Spleen (tissue), 11 donors: ENCODE measurements around the gene C10orf143. TPM values are rescaled to one million over a fixed set of nuclear protein-coding genes. Genes with fewer than 3 reads are reported as not detected.
A peak's percentile ranks its signal among the peaks of the same experiment; 100 is the strongest.

Experiments used
- DNase-seq: peaks from one replicate; pipeline ENCODE4 v3.0.0-alpha.2; 2020
- H3K27ac ChIP-seq, 8 donors: fragments of 200-600 bp; sonication (generic) in 7 of 8; 1 replicate in 4 of 8; 2 replicates in 4 of 8; pipeline versions ENCODE4 v1.5.0 to v1.8.0; 2016 to 2021; ENCODE audit warnings: inconsistent platforms in 4 of 8, mild to moderate bottlenecking in 4 of 8, moderate library complexity in 1 of 8
- H3K27me3 ChIP-seq, 7 donors: fragments of 200-600 bp; sonication (generic) in 6 of 7; replicated peaks in 1 of 7; 1 replicate in 4 of 7; 2 replicates in 3 of 7; pipeline versions ENCODE4 v1.5.0 to v1.8.0; 2016 to 2021; ENCODE audit warnings: inconsistent platforms in 3 of 7, mild to moderate bottlenecking in 1 of 7
- H3K36me3 ChIP-seq, 6 donors: fragments of 200-600 bp; sonication (generic) in 5 of 6; 1 replicate in 4 of 6; 2 replicates in 2 of 6; pipeline versions ENCODE4 v1.5.0 to v1.8.0; 2016 to 2021; ENCODE audit warnings: inconsistent platforms in 2 of 6
- H3K4me1 ChIP-seq, 6 donors: fragments of 200-600 bp; sonication (generic) in 5 of 6; 1 replicate in 3 of 6; 2 replicates in 3 of 6; pipeline versions ENCODE4 v1.5.0 to v1.8.0; 2016 to 2021; ENCODE audit warnings: inconsistent platforms in 3 of 6
- H3K4me3 ChIP-seq, 8 donors: fragments of 200-600 bp; sonication (generic) in 7 of 8; 1 replicate in 4 of 8; 2 replicates in 4 of 8; pipeline versions ENCODE4 v1.5.0 to v1.8.0; 2016 to 2021; ENCODE audit warnings: inconsistent platforms in 4 of 8, mild to moderate bottlenecking in 4 of 8, moderate library complexity in 2 of 8
- H3K9me3 ChIP-seq, 8 donors: fragments of 200-600 bp; sonication (generic) in 7 of 8; 1 replicate in 4 of 8; 2 replicates in 4 of 8; pipeline versions ENCODE4 v1.5.0 to v1.8.0; 2016 to 2021; ENCODE audit warnings: inconsistent platforms in 4 of 8
- CTCF ChIP-seq, 11 experiments: fragments of 200-600 bp in 7 of 11; fragments of 450-650 bp in 4 of 11; sonication (generic) in 4 of 11; IDR thresholded peaks in 8 of 11; conservative IDR thresholded peaks in 3 of 11; 1 replicate in 7 of 11; 2 replicates in 4 of 11; pipeline versions ENCODE4 v1.4.0 to v1.8.0; 2016 to 2021; ENCODE audit warnings: antibody characterized with exemption in 11 of 11, inconsistent platforms in 4 of 11, mild to moderate bottlenecking in 1 of 11
- POLR2A ChIP-seq, 3 donors: fragments of 450-650 bp; IDR thresholded peaks; one replicate each; pipeline ENCODE4 v1.5.1; 2017; ENCODE audit warnings: antibody characterized with exemption in 3 of 3, mild to moderate bottlenecking in 1 of 3
- POLR2AphosphoS5 ChIP-seq, 3 donors: sonication (generic); formaldehyde crosslinking; IDR thresholded peaks; one replicate each; pipeline ENCODE4 v1.5.1; 2017; ENCODE audit warnings: antibody characterized with exemption in 3 of 3
- WGBS, 5 donors: extraction: QIAGEN DNeasy Blood & Tissue Kit in 3 of 5; methylation state at CpG; one replicate each; pipeline versions ENCODE4 v1.1.5 to v1.1.7; 2013 to 2018; 5-methylcytosine and 5-hydroxymethylcytosine counted together
- intact Hi-C: fragments of 100-400 bp; cut with DNase I; formaldehyde crosslinking; loops from one replicate; pipeline ENCODE4 v1.15.0; 2023; ENCODE audit warnings: low total_unique reads
- polyA plus RNA-seq, 3 donors: library from polyadenylated mRNA; stranded (reverse); fragments of 200-250 nt; gene quantifications; one replicate each; pipeline ENCODE4 v1.2.1, GENCODE V29; 2013
- total RNA-seq, 7 donors: library from RNA; depleted of rRNA in 3 of 7; stranded (reverse); fragments of >200 nt in 3 of 7; fragmentation: NEBNext Ultra II Directional in 4 of 7; extraction: Animal tissue kit (Norgen Biotek cat#: 25700) in 4 of 7; gene quantifications; one replicate each; pipeline versions ENCODE4 v1.1.0 to v1.2.1, GENCODE V29; 2016 to 2021
- donor health status: healthy with polysubstance abuse.
- donor health status: DM: no; HTN: no; CAD: no; lungs with moderate emphysema.
- donor health status: DM: no; HTN: no; CAD: no.
- donor health status: Bipolar disorder and iron deficiency.
- donor health status: healthy.
- donor health status: DM: no; HTN: no; CAD: no.
- donor health status: DM: yes; HTN: yes; CAD: no.

The C10orf143 gene
- total and polyA plus RNA-seq, 10 donors = 2.3 to 15.6 (median 5.1) TPM

GRCh38 chr10:130136226-130137089 lies 25.8 kb upstream of the C10orf143 start, which contains the start of gene GLRX3:
Gene GLRX3 (plus strand): TSS chr10:130136391. CDS start chr10:130136421, 30 bp downstream.
- no peaks in the 10 kb centered on the region for H3K27me3 ChIP-seq
- intact Hi-C loops = no loop called here
- peak within 1 kb of the TSS; percentile 92 to 100 (median 98) for H3K4me3 ChIP-seq
- H3K36me3 ChIP-seq = no peaks in the 10 kb centered on the region
- TF ChIP-seq CTCF (IDR thresholded peaks at IDR 0.05 in 8 of 11, conservative IDR thresholded peaks at IDR 0.05 in 3 of 11) = peak in 1 of 11 experiments; percentile 25
- peak; percentile 86 to 93 (median 89) for TF ChIP-seq POLR2AphosphoS5 (IDR thresholded peaks at IDR 0.05)
- TF ChIP-seq POLR2A (IDR thresholded peaks at IDR 0.05) = peak in 1 of 3 donors; percentile 53
- DNase-seq = peak; percentile 98
- peaks cover 25 to 59% (median 53%) of the 10 kb centered on the region in 6 donors for H3K4me1 ChIP-seq
- no peaks in the 10 kb centered on the region for H3K9me3 ChIP-seq
- H3K27ac ChIP-seq = peak within 1 kb of the TSS; percentile 61 to 93 (median 85)
- 0 to 1% (median 1%) methylated on average over 34 to 96 of the region's 96 CpGs for WGBS, 5 donors

GRCh38 chr10:130135676-130136225 lies 25.1 kb upstream of the C10orf143 start:
- Histone ChIP-seq H3K27me3 (peaks cover 0 to 6% (median 0%) of the 10 kb centered on the region in 7 donors), H3K4me3 (peak overlapping the region; percentile 92 to 100 (median 98)), H3K9me3 (no peaks in the 10 kb centered on the region), H3K36me3 (no peaks in the 10 kb centered on the region), H3K4me1 (peaks cover 18 to 52% (median 46%) of the 10 kb centered on the region in 6 donors), H3K27ac (peak overlapping the region; percentile 61 to 93 (median 85))
- intact Hi-C loops = no loop called here
- WGBS, 5 donors = 20 to 70% (median 25%) methylated on average over 2 to 17 of the region's 17 CpGs
- no peak for DNase-seq
- no peak for TF ChIP-seq POLR2A (IDR thresholded peaks at IDR 0.05)
- no peak for TF ChIP-seq CTCF (IDR thresholded peaks at IDR 0.05 in 8 of 11, conservative IDR thresholded peaks at IDR 0.05 in 3 of 11)
- TF ChIP-seq POLR2AphosphoS5 (IDR thresholded peaks at IDR 0.05) = no peak

GRCh38 chr10:130128922-130129321 lies 18.3 kb upstream of the C10orf143 start:
- intact Hi-C loops = no loop called here
- no peak for TF ChIP-seq POLR2A (IDR thresholded peaks at IDR 0.05)
- no peak for TF ChIP-seq POLR2AphosphoS5 (IDR thresholded peaks at IDR 0.05)
- TF ChIP-seq CTCF (IDR thresholded peaks at IDR 0.05 in 8 of 11, conservative IDR thresholded peaks at IDR 0.05 in 3 of 11) = no peak
- Histone ChIP-seq H3K4me3 (no peak overlapping the region), H3K27ac (no peak overlapping the region), H3K36me3 (no peaks in the 10 kb centered on the region), H3K27me3 (peaks cover 0 to 31% (median 8%) of the 10 kb centered on the region in 7 donors), H3K9me3 (no peaks in the 10 kb centered on the region), H3K4me1 (peaks cover 0 to 7% (median 2%) of the 10 kb centered on the region in 6 donors)
- DNase-seq = no peak
- WGBS, 5 donors = 32 to 44% (median 39%) methylated on average over 13 to 27 of the region's 27 CpGs
